ENCODE data around the gene HOXB7. TPM values are rescaled to one million over a fixed set of nuclear protein-coding genes. Genes with fewer than 3 reads are reported as not detected.

The HOXB7 gene
- total and polyA plus RNA-seq, 2 of the 13 experiments (the other 11 are each of a cell fraction or from before 2014, with no cell fraction given): 0.04 TPM; not detected in 1

- TF ChIP-seq ZGPAT (CRISPR knock-in tag; IDR thresholded peaks at IDR 0.05): peak; percentile 53; the same call in 1 of the 2 replicates
- peak; percentile 49; the same call in 1 of the 2 replicates for TF ChIP-seq ZBTB7B (CRISPR knock-in tag; IDR thresholded peaks at IDR 0.05)
- no peak for TF ChIP-seq MLX (CRISPR knock-in tag; IDR thresholded peaks at IDR 0.05)
- TF ChIP-seq YY1 (IDR thresholded peaks at IDR 0.05; ENCODE audit: insufficient read depth, insufficient replicate concordance, low read depth, low read length): peak; percentile 51
- no peak for TF ChIP-seq CCAR2 (optimal IDR thresholded peaks at IDR 0.05; ENCODE audit: low read depth, low read length)
- no peak for TF ChIP-seq NFE2 (CRISPR knock-in tag; IDR thresholded peaks at IDR 0.05)
- TF ChIP-seq HOXA3 (CRISPR knock-in tag; IDR thresholded peaks at IDR 0.05): peak; percentile 63; the same call in 1 of the 2 replicates
- TF ChIP-seq CSRNP1 (CRISPR knock-in tag; IDR thresholded peaks at IDR 0.05): no peak; the same call in 1 of the 2 replicates
- peak; percentile 74; the same call in 1 of the 2 replicates for TF ChIP-seq CBFB (CRISPR knock-in tag; IDR thresholded peaks at IDR 0.05)
- TF ChIP-seq NCOR1 (IDR thresholded peaks at IDR 0.05; ENCODE audit: borderline replicate concordance, low read length): no peak
- TF ChIP-seq LBX2 (CRISPR knock-in tag; IDR thresholded peaks at IDR 0.05; ENCODE audit: borderline replicate concordance): no peak
- TF ChIP-seq ZBTB2 (CRISPR knock-in tag; IDR thresholded peaks at IDR 0.05; ENCODE audit: low read depth): no peak
- TF ChIP-seq SOX5 (CRISPR knock-in tag; IDR thresholded peaks at IDR 0.05; ENCODE audit: borderline replicate concordance): no peak; the same call in 1 of the 2 replicates
- TF ChIP-seq TAF1 (CRISPR knock-in tag; IDR thresholded peaks at IDR 0.05): 0 out of 2 replicates have a peak, but pooled peaks have one; percentile 14
- TF ChIP-seq GMEB2 (CRISPR knock-in tag; IDR thresholded peaks at IDR 0.05; ENCODE audit: low read depth): no peak
- no peak for TF ChIP-seq SKI (IDR thresholded peaks at IDR 0.05; ENCODE audit: partially characterized antibody)
- no peak for TF ChIP-seq ZNF343 (CRISPR knock-in tag; IDR thresholded peaks at IDR 0.05)
- peak; percentile 58 for TF ChIP-seq RAD21 (CRISPR knock-in tag; IDR thresholded peaks at IDR 0.05)
- no peak for TF ChIP-seq PHF20 (CRISPR knock-in tag; IDR thresholded peaks at IDR 0.05)
Observed at GRCh38 chr17:48636177-48637018, 25.6 kb upstream of the HOXB7 start (continued).

Data from HepG2 (cell line).